OCI-LY7 (cell line): ENCODE data around the gene NUP88. TPM values are rescaled to one million over a fixed set of nuclear protein-coding genes. Genes with fewer than 3 reads are reported as not detected.

ENCODE experiments used
- BruUV-seq: library from RNA; stranded (reverse); fragments of 400-500 nt; replicated peaks from 2 replicates; lab custom pipeline; 2021; lab: Mats Ljungman, UMichigan
- CTCF ChIA-PET: fragments of 300-600 bp; sonication (Branson Sonifier 250); formaldehyde crosslinking; loops from one replicate; lab custom pipeline; 2022; ENCODE audit warnings: antibody characterized with exemption; ENCODE audit not compliant: unreplicated experiment; lab: Charles Lee
- POLR2A ChIA-PET: fragments of 300-600 bp; sonication (Branson Sonifier 250); formaldehyde crosslinking; loops from one replicate; lab custom pipeline; 2022; ENCODE audit warnings: antibody characterized with exemption; lab: Charles Lee
- DNase-seq: peaks from one replicate; pipeline ENCODE4 v3.0.0-alpha.2; 2015; ENCODE audit warnings: low spot score
- H2AFZ ChIP-seq: fragments of 200-600 bp; sonication (generic), shearing (Covaris generic); 2 replicates; pipeline ENCODE4 v1.6.1; 2014; ENCODE audit warnings: mild to moderate bottlenecking, antibody characterized with exemption, low read length, moderate library complexity
- H3K27ac ChIP-seq: fragments of 200-600 bp; sonication (generic); 2 replicates; pipeline ENCODE4 v1.5.1; 2014; ENCODE audit warnings: mixed run types, low read depth, mild to moderate bottlenecking, moderate library complexity, low read length, inconsistent platforms; ENCODE audit not compliant: poor library complexity, severe bottlenecking
- H3K36me3 ChIP-seq: fragments of 200-600 bp; sonication (generic); 2 replicates; pipeline ENCODE4 v1.6.1; 2014; ENCODE audit warnings: mild to moderate bottlenecking, antibody characterized with exemption, low read length, moderate library complexity, mixed read lengths; ENCODE audit not compliant: insufficient read depth
- H3K4me1 ChIP-seq: fragments of 200-600 bp; sonication (generic); 2 replicates; pipeline ENCODE4 v1.5.1; 2014; ENCODE audit warnings: mild to moderate bottlenecking, low read length; ENCODE audit not compliant: insufficient read depth, poor library complexity, severe bottlenecking
- H3K4me2 ChIP-seq: fragments of 200-600 bp; sonication (generic); 2 replicates; pipeline ENCODE4 v1.6.1; 2014; ENCODE audit warnings: mild to moderate bottlenecking, low read length
- H3K4me3 ChIP-seq: fragments of 200-600 bp; sonication (generic); 2 replicates; pipeline ENCODE4 v1.5.1; 2014; ENCODE audit warnings: mild to moderate bottlenecking, low read depth, low read length; ENCODE audit not compliant: poor library complexity, severe bottlenecking
- H3K79me2 ChIP-seq: fragments of 200-600 bp; sonication (generic); 2 replicates; pipeline ENCODE4 v1.6.1; 2016; ENCODE audit warnings: low read depth, mild to moderate bottlenecking, low read length, moderate library complexity, mixed read lengths; ENCODE audit not compliant: insufficient read depth
- H3K9me2 ChIP-seq: fragments of 200-600 bp; sonication (generic); 2 replicates; pipeline ENCODE4 v1.6.1; 2016; ENCODE audit warnings: mild to moderate bottlenecking, low read length, mixed read lengths; ENCODE audit not compliant: insufficient read depth
- H3K9me3 ChIP-seq: fragments of 200-600 bp; sonication (generic); 2 replicates; pipeline ENCODE4 v1.6.1; 2014; ENCODE audit warnings: mild to moderate bottlenecking, mixed run types, low read length, mixed read lengths
- H4K20me1 ChIP-seq: fragments of 200-600 bp; sonication (generic); 2 replicates; pipeline ENCODE4 v1.6.1; 2014; ENCODE audit warnings: mild to moderate bottlenecking, antibody characterized with exemption, low read length, moderate library complexity, mixed read lengths; ENCODE audit not compliant: insufficient read depth
- EZH2phosphoT487 ChIP-seq: fragments of 200-600 bp; sonication (generic); IDR thresholded peaks from 2 replicates; pipeline ENCODE4 v1.6.1; 2018; ENCODE audit warnings: low read depth, borderline replicate concordance, mild to moderate bottlenecking, mixed run types, antibody characterized with exemption, low read length, moderate library complexity, mixed read lengths
- intact Hi-C: fragments of 100-400 bp; cut with micrococcal nuclease; formaldehyde crosslinking; loops from one replicate; pipeline ENCODE4 v1.10.0; 2022; ENCODE audit not compliant: unreplicated experiment
- total RNA-seq, 2 experiments: library from RNA; depleted of rRNA in 1 of 2; stranded (reverse); fragments of >200 nt in 1 of 2; shearing (Covaris generic) in 1 of 2; gene quantifications; 2 replicates each; pipeline ENCODE4 v1.2.3, GENCODE V29; 2014 to 2022
- TF ChIP-seq, protein P1 (sequence below): fragments of 200-600 bp; sonication (generic); conservative IDR thresholded peaks from 2 replicates; pipeline ENCODE4 v1.5.1; 2014; ENCODE audit warnings: mild to moderate bottlenecking, antibody characterized with exemption, low read length, moderate library complexity, mixed read lengths

NUP88 gene
- total RNA-seq, 2 experiments from 2014 or later: 238 to 262 TPM

DNA sequence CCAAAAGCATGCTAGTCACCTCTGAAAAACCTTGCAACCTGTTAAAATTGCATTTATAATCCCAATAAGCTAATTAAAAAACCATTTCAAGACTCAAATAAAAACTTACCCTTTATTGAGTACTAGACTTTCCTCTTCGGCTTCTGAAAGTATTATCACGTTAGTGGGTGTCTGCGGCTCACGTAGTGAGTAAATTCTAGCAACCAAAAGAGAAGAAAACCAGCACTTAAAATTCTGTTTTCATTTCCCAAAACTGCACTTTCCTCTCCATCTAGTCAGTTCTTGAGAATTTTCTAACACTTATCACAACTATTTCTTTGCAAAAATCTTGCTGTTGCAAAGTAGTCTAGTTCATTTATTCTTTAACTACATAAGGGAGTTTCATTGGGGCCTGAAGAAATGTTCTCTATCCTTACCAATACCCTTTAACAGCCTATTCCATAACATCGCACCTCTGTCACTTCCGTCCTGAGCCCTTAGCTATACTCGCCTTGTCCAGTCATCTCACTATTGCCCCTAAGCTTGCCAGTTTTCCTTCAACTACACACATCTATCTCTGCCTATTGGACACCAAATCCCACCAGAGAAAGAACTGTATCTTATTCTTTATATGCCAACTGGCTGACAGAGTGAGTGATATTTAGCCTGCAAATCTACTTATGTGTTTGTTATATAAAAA is 8.7 kb downstream of the NUP88 start:
- TF ChIP-seq, protein P1, sequence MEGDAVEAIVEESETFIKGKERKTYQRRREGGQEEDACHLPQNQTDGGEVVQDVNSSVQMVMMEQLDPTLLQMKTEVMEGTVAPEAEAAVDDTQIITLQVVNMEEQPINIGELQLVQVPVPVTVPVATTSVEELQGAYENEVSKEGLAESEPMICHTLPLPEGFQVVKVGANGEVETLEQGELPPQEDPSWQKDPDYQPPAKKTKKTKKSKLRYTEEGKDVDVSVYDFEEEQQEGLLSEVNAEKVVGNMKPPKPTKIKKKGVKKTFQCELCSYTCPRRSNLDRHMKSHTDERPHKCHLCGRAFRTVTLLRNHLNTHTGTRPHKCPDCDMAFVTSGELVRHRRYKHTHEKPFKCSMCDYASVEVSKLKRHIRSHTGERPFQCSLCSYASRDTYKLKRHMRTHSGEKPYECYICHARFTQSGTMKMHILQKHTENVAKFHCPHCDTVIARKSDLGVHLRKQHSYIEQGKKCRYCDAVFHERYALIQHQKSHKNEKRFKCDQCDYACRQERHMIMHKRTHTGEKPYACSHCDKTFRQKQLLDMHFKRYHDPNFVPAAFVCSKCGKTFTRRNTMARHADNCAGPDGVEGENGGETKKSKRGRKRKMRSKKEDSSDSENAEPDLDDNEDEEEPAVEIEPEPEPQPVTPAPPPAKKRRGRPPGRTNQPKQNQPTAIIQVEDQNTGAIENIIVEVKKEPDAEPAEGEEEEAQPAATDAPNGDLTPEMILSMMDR: no peak
- no peak for TF ChIP-seq EZH2phosphoT487
- 0 out of 2 replicates have a peak, but pooled peaks cover 11% of the 10 kb centered on the region for H4K20me1 ChIP-seq
- ChIA-PET POLR2A (no interaction called here), CTCF (no interaction called here)
- no peak for DNase-seq
- no peaks in the 10 kb centered on the region for H3K9me3 ChIP-seq
- H3K4me3 ChIP-seq: no peak overlapping the region
- H3K79me2 ChIP-seq: peaks cover 54% of the 10 kb centered on the region; the same call in 1 of the 2 replicates
- no peak overlapping the region for H3K4me2 ChIP-seq
- intact Hi-C loops: no loop called here
- no TSS peak for BruUV-seq
- H3K36me3 ChIP-seq: peaks cover 97% of the 10 kb centered on the region
- no peak overlapping the region for H2AFZ ChIP-seq
- H3K27ac ChIP-seq: no peak overlapping the region
- no peaks in the 10 kb centered on the region for H3K9me2 ChIP-seq
- H3K4me1 ChIP-seq: no peaks in the 10 kb centered on the region

GRCh38 chr17:5408186-5408585 is 11.3 kb downstream of the NUP88 start:
- Histone ChIP-seq H3K9me3 (no peaks in the 10 kb centered on the region), H3K27ac (no peak overlapping the region), H3K36me3 (peaks cover 97% of the 10 kb centered on the region), H3K4me2 (no peak overlapping the region), H3K4me3 (no peak overlapping the region), H3K79me2 (peaks cover 36% of the 10 kb centered on the region; the same call in 1 of the 2 replicates), H3K9me2 (no peaks in the 10 kb centered on the region), H3K4me1 (no peaks in the 10 kb centered on the region), H4K20me1 (0 out of 2 replicates have a peak, but pooled peaks cover 7% of the 10 kb centered on the region), H2AFZ (no peak overlapping the region)
- no peak for TF ChIP-seq EZH2phosphoT487
- TF ChIP-seq, protein P1: no peak
- ChIA-PET CTCF (no interaction called here), POLR2A (no interaction called here)
- DNase-seq: no peak
- BruUV-seq: no TSS peak
- intact Hi-C loops: no loop called here

DNA sequence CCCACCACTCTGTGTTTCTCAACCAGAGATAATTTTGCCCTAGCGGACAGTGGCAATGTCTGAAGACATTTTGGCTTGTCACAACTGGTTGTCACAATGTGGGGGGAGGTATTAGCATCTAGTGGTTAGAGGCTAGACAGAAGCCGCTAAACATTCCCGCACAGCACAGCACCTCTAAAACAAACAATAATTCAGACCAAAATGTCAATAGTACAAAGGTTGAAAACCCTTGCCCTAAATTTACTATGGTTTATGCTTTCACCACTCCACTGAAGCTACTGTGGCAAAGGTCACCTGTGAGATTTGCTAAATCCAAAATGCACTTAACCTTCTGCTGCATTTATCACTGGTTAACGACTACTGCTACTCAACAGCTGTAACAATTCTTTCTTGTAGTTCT is 14.1 kb downstream of the NUP88 start:
- no peak overlapping the region for H3K27ac ChIP-seq
- H3K9me2 ChIP-seq: no peaks in the 10 kb centered on the region
- no peaks in the 10 kb centered on the region for H3K4me1 ChIP-seq
- ChIA-PET CTCF (no interaction called here), POLR2A (interaction anchor here (1.1 kb wide), 1 partner anchor 12 kb away, joined by 6 read pairs; no protein-coding TSS in a partner anchor)
- DNase-seq: no peak
- no peak overlapping the region for H3K4me3 ChIP-seq
- H3K9me3 ChIP-seq: no peaks in the 10 kb centered on the region
- TF ChIP-seq EZH2phosphoT487: no peak
- TF ChIP-seq, protein P1: no peak
- 0 out of 2 replicates have a peak, but pooled peaks cover 2% of the 10 kb centered on the region for H4K20me1 ChIP-seq
- H3K79me2 ChIP-seq: 0 out of 2 replicates have a peak, but pooled peaks cover 10% of the 10 kb centered on the region
- H2AFZ ChIP-seq: no peak overlapping the region
- peaks cover 97% of the 10 kb centered on the region for H3K36me3 ChIP-seq
- no peak overlapping the region for H3K4me2 ChIP-seq
- intact Hi-C loops: no loop called here
- BruUV-seq: TSS peak; percentile 2
